ENCODE results near the gene HOOK2.
"Not testable (repeated sequence)": the region's sequence is repeated elsewhere in the genome, so short reads cannot be mapped to it uniquely, and the experiment has no call there.

The HOOK2 gene

DNA sequence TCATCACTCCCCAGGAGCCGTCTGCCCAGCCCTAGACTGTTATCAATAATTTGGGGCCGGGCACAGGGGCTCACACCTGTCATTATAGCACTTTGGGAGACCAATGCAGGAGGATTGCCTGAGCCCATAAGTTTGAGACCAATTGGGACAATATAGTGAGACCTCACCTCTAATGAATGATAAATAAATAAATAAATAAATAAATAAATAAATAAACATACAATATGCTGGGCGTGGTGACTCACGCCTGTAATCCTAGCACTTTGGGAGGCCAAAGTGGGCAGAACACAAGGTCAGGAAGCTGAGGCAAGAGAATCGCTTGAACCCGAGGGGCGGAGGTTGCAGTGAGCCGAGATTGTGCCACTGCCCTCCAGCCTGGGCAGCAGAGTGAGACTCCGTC is 62.0 kb downstream of the HOOK2 start:
- not testable (repeated sequence) for H3K4me1 ChIP-seq (ENCODE audit: control insufficient read depth, insufficient read depth, low read length); H3K4me3 ChIP-seq (ENCODE audit: low read length); H3K9ac ChIP-seq (ENCODE audit: low read length); H3K9me3 ChIP-seq (ENCODE audit: control insufficient read depth, low read length); H3K27me3 ChIP-seq (ENCODE audit: control insufficient read depth, insufficient read depth, low read length); H3K36me3 ChIP-seq (ENCODE audit: control insufficient read depth, insufficient read depth, low read length)

All from mucosa of stomach (tissue), 1 donor.